Measurements from ENCODE around the gene PCSK4. TPM values are rescaled to one million over a fixed set of nuclear protein-coding genes. Genes with fewer than 3 reads are reported as not detected.
A peak's percentile ranks its signal among the peaks of the same experiment; 100 is the strongest.

PCSK4 gene
- total and polyA plus RNA-seq, 9 of the 15 experiments (the other 6 are each of a cell fraction or from before 2014, with no cell fraction given): 0.01 to 9.1 (median 2.1) TPM; not detected in 1

DNA sequence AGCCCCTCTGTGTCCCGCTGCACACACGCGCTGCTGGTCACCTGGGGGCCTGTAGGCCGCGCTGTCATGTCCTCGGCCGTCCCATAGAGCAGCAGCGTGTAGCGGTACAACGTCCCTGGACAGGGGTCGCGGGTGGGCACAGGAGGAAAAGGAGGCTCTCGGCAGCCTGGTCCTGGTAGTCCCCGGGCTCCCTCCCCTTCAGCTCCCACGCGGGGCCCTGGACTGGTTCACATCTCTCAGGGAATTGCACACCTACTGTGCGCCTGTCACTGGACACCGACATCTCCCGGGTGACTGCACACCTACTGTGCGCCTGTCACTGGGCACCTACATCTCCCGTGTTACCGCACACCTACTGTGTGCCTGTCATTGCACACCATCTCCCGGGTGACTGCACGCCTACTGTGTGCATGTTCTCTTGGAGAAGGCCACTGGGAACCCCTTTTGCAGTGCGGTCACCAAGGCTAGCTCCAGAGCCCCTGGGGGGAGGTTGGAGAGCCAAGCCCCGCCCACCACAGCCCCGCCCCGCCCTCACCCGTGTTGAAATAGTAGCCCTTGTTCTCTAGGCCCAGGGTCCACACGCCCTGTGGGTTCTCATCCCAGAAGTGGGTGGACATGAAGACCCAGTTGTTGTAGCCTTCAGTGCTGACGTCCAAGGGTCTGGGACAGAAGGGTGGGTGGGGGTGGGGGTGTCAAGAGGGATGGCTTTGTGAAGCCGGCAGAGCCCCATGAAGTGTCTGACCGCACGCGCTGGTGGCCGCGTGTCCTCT lies 7.6 kb downstream of the PCSK4 start (continued):
- peak; percentile 87 for TF ChIP-seq CHD4 (IDR thresholded peaks at IDR 0.05; ENCODE audit: insufficient read depth, insufficient replicate concordance, low read depth, low read length, poor library complexity, severe bottlenecking)
- TF ChIP-seq CBX3 (IDR thresholded peaks at IDR 0.05; ENCODE audit: borderline replicate concordance in 1 of 2, low read length in 2 of 2): peak in 1 of 2 experiments; percentile 34; a peak in 1 of 3 replicates
- no peak for TF ChIP-seq YBX1 (IDR thresholded peaks at IDR 0.05)
- TF ChIP-seq ETV6 (IDR thresholded peaks at IDR 0.05; ENCODE audit: borderline replicate concordance in 1 of 2, low read depth in 2 of 2, low read length in 1 of 2): no peak
- TF ChIP-seq ETV6 (CRISPR knock-in tag; IDR thresholded peaks at IDR 0.05; ENCODE audit: borderline replicate concordance): no peak
- no peak for TF ChIP-seq ZNF444 (CRISPR knock-in tag; IDR thresholded peaks at IDR 0.05)
- TF ChIP-seq RERE (CRISPR knock-in tag; IDR thresholded peaks at IDR 0.05; ENCODE audit: borderline replicate concordance): no peak
- 0 out of 2 replicates have a peak, but pooled peaks have one; percentile 53 for TF ChIP-seq SP1 (CRISPR knock-in tag; IDR thresholded peaks at IDR 0.05)
- TF ChIP-seq FOXK1 (CRISPR knock-in tag; IDR thresholded peaks at IDR 0.05; ENCODE audit: borderline replicate concordance): no peak
- TF ChIP-seq KDM1A (IDR thresholded peaks at IDR 0.05): peak in 1 of 2 experiments; percentile 76; a peak in 1 of 4 replicates
- no peak for TF ChIP-seq ZNF133 (CRISPR knock-in tag; IDR thresholded peaks at IDR 0.05)
- TF ChIP-seq HDAC2 (IDR thresholded peaks at IDR 0.05): 0 out of 2 replicates have a peak, but pooled peaks have one; percentile 53
- TF ChIP-seq, protein P1, sequence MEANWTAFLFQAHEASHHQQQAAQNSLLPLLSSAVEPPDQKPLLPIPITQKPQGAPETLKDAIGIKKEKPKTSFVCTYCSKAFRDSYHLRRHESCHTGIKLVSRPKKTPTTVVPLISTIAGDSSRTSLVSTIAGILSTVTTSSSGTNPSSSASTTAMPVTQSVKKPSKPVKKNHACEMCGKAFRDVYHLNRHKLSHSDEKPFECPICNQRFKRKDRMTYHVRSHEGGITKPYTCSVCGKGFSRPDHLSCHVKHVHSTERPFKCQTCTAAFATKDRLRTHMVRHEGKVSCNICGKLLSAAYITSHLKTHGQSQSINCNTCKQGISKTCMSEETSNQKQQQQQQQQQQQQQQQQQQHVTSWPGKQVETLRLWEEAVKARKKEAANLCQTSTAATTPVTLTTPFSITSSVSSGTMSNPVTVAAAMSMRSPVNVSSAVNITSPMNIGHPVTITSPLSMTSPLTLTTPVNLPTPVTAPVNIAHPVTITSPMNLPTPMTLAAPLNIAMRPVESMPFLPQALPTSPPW (CRISPR knock-in tag; IDR thresholded peaks at IDR 0.05): peak; percentile 23; the same call in 1 of the 2 replicates
- TF ChIP-seq ZNF764 (CRISPR knock-in tag; IDR thresholded peaks at IDR 0.05; ENCODE audit: low read depth): no peak
- TF ChIP-seq, protein P2, sequence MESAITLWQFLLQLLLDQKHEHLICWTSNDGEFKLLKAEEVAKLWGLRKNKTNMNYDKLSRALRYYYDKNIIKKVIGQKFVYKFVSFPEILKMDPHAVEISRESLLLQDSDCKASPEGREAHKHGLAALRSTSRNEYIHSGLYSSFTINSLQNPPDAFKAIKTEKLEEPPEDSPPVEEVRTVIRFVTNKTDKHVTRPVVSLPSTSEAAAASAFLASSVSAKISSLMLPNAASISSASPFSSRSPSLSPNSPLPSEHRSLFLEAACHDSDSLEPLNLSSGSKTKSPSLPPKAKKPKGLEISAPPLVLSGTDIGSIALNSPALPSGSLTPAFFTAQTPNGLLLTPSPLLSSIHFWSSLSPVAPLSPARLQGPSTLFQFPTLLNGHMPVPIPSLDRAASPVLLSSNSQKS (CRISPR knock-in tag; IDR thresholded peaks at IDR 0.05): no peak
- no peak for TF ChIP-seq POLR2AphosphoS5 (IDR thresholded peaks at IDR 0.05; ENCODE audit: control insufficient read depth, insufficient read depth, low read depth, low read length)
- no peak for TF ChIP-seq ZNF232 (CRISPR knock-in tag; IDR thresholded peaks at IDR 0.05)
- no peak for TF ChIP-seq TCF7 (IDR thresholded peaks at IDR 0.05; ENCODE audit: borderline replicate concordance)
- no peak for TF ChIP-seq EZH2 (IDR thresholded peaks at IDR 0.05; ENCODE audit: borderline replicate concordance, low read depth, low read length)
- TF ChIP-seq NFATC3 (IDR thresholded peaks at IDR 0.05): no peak
